Measurements from ENCODE around the gene LARP6. TPM values are rescaled to one million over a fixed set of nuclear protein-coding genes. Genes with fewer than 3 reads are reported as not detected.

The LARP6 gene
- total and polyA plus RNA-seq, 2 of the 13 experiments (the other 11 are each of a cell fraction or from before 2014, with no cell fraction given): 2.9 to 8.2 TPM

DNA sequence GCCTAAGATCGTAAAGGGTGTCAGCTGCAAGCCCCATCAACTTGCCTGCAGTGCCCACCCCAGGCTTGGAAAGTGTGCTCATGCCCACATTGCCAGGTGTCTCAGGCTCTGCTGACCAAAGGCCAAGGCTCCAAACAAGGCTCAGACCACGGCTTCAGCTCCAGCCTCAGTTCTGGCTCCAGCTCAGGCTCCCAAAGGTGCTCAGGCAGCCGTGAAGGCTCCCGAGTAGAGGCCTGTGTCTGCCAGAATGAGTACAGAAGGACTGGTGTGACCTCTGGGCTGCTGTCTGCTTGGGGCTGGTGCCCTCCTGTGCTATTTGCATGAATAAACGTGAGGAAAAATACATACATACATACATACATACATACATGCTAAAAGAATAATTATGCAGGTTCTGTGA is 62.7 kb downstream of the LARP6 start:
- intact Hi-C loops (cut with micrococcal nuclease; ENCODE audit: unreplicated experiment) (no loop called here), in situ Hi-C loops (cut with HindIII; ENCODE audit: extremely low pct_ligation_motif_present, low pct_unique_long_range_greater_than_20kb) (no loop called here)
- ATAC-seq (no peak), DNase-seq (ENCODE audit: low spot score) (no peak), FAIRE-seq (no peak)
- peaks cover 45% of the 10 kb centered on the region for H3K4me1 ChIP-seq (ENCODE audit: insufficient read depth, low read length)
- TF ChIP-seq DPF2 (CRISPR knock-in tag; IDR thresholded peaks at IDR 0.05; ENCODE audit: borderline replicate concordance, low read depth): no peak
- 0 out of 2 replicates have a peak, but pooled peaks have one; percentile 16 for TF ChIP-seq STAG1 (CRISPR knock-in tag; IDR thresholded peaks at IDR 0.05)
- H3K9me3 ChIP-seq (ENCODE audit: low read length): no peaks in the 10 kb centered on the region
- H3K36me3 ChIP-seq (replicated peaks in 1 of 2; ENCODE audit: control insufficient read depth in 1 of 2, insufficient read depth in 2 of 2, low read length in 2 of 2): no peaks in the 10 kb centered on the region
- CTCF ChIA-PET (ENCODE audit: low intra/inter-chr PET ratio, low total read pairs): no interaction called here
- no TSS peak for BruUV-seq (replicated peaks)
- H3K27me3 ChIP-seq (ENCODE audit: control insufficient read depth in 1 of 2, insufficient read depth in 2 of 2, low read length in 2 of 2): no peaks in the 10 kb centered on the region
- no peak overlapping the region for H3K4me3 ChIP-seq (replicated peaks in 1 of 3; ENCODE audit: insufficient read depth in 1 of 3, low read depth in 2 of 3, low read length in 3 of 3)
- 0% methylated on average over 4 of the region's 5 CpGs for WGBS (ENCODE audit: low lambda C conversion rate)
- no peak overlapping the region for H3K9ac ChIP-seq (ENCODE audit: insufficient read depth, low read depth, low read length)
- peak overlapping the region; percentile 36 for H2AFZ ChIP-seq (ENCODE audit: low read length)
- H3K4me2 ChIP-seq (ENCODE audit: low read depth, low read length): no peak overlapping the region
- POLR2A ChIA-PET: no interaction called here
- H3K27ac ChIP-seq (ENCODE audit: extremely low read length, insufficient read depth, low read length): no peak overlapping the region
- H3K79me2 ChIP-seq (ENCODE audit: insufficient read depth, low read length): no peaks in the 10 kb centered on the region
- no peaks in the 10 kb centered on the region for H4K20me1 ChIP-seq (ENCODE audit: insufficient read depth, low read length)

DNA sequence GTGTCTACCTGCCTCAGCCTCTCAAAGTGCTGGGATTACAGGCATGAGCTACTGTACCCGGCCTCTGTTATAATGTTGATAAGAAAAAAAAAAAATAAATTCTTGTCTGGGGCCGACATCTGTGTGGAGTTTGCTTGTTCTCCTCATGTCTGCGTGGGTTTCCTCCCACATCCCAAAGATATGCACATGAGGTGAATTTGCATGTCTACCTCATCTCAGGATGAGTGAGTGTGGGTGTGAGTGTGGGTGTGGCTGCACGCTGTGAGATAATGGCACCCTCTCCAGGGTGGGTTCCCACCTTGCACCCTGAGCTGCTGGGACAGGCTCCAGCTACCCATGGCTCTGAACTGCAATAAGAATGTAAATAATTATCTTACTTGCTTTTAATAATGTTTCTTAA is 64.7 kb downstream of the LARP6 start:
- no peak for TF ChIP-seq TRIM24 (CRISPR knock-in tag; IDR thresholded peaks at IDR 0.05)
- TF ChIP-seq STAG1 (CRISPR knock-in tag; IDR thresholded peaks at IDR 0.05): peak; percentile 14; the same call in 1 of the 2 replicates
- TF ChIP-seq ZNF121 (CRISPR knock-in tag; IDR thresholded peaks at IDR 0.05): 0 out of 2 replicates have a peak, but pooled peaks have one; percentile 9
- no peaks in the 10 kb centered on the region for H3K9me3 ChIP-seq (ENCODE audit: low read length)
- in situ Hi-C loops (cut with HindIII; ENCODE audit: extremely low pct_ligation_motif_present, low pct_unique_long_range_greater_than_20kb) (no loop called here), intact Hi-C loops (cut with micrococcal nuclease; ENCODE audit: unreplicated experiment) (loop anchor here (5.0 kb wide), 1 partner anchor 637 kb away; no protein-coding TSS in a partner anchor)
- no peaks in the 10 kb centered on the region for H3K27me3 ChIP-seq (ENCODE audit: control insufficient read depth in 1 of 2, insufficient read depth in 2 of 2, low read length in 2 of 2)
- ChIA-PET CTCF (ENCODE audit: low intra/inter-chr PET ratio, low total read pairs) (no interaction called here), POLR2A (no interaction called here)
- 28% methylated on average over 4 of the region's 4 CpGs for WGBS (ENCODE audit: low lambda C conversion rate)
- no peaks in the 10 kb centered on the region for H4K20me1 ChIP-seq (ENCODE audit: insufficient read depth, low read length)
- H3K4me1 ChIP-seq (ENCODE audit: insufficient read depth, low read length): peaks cover 44% of the 10 kb centered on the region
- ATAC-seq: no peak; the same call in 2 of the 3 replicates
- no peak for FAIRE-seq
- no peak overlapping the region for H3K4me3 ChIP-seq (replicated peaks in 1 of 3; ENCODE audit: insufficient read depth in 1 of 3, low read depth in 2 of 3, low read length in 3 of 3)
- BruUV-seq (replicated peaks): no TSS peak
- H3K36me3 ChIP-seq (replicated peaks in 1 of 2; ENCODE audit: control insufficient read depth in 1 of 2, insufficient read depth in 2 of 2, low read length in 2 of 2): no peaks in the 10 kb centered on the region
- H3K9ac ChIP-seq (ENCODE audit: insufficient read depth, low read depth, low read length): no peak overlapping the region
- H3K27ac ChIP-seq (ENCODE audit: extremely low read length, insufficient read depth, low read length): no peak overlapping the region
- no peaks in the 10 kb centered on the region for H3K79me2 ChIP-seq (ENCODE audit: insufficient read depth, low read length)
- no peak for DNase-seq (ENCODE audit: low spot score)
- H2AFZ ChIP-seq (ENCODE audit: low read length): no peak overlapping the region
- no peak overlapping the region for H3K4me2 ChIP-seq (ENCODE audit: low read depth, low read length)
